IMR-90 (cell line): Measurements from ENCODE around the gene SHROOM1. TPM values are rescaled to one million over a fixed set of nuclear protein-coding genes. Genes with fewer than 3 reads are reported as not detected.

Experiments used
- ATAC-seq: fragments of 200-7000 bp; cut with Tn5 transposase; 2 replicates; pipeline ENCODE4 v1.9.1; 2020; ENCODE audit warnings: low read depth, mild to moderate bottlenecking, moderate library complexity
- BruUV-seq: library from RNA; stranded (reverse); fragments of 400-500 nt; replicated peaks from 2 replicates; lab custom pipeline; 2021; lab: Mats Ljungman, UMichigan
- CTCF ChIA-PET: fragments of 300-600 bp; formaldehyde crosslinking; extraction: SDS; loops from one replicate; lab custom pipeline; 2021; ENCODE audit warnings: antibody characterized with exemption; lab: Yijun Ruan, JAX
- POLR2A ChIA-PET: fragments of 300-600 bp; sonication (Branson Sonifier 250); formaldehyde crosslinking; loops from one replicate; lab custom pipeline; 2022; ENCODE audit warnings: antibody characterized with exemption; ENCODE audit not compliant: unreplicated experiment; lab: Charles Lee
- DNase-seq: peaks from one replicate; pipeline ENCODE4 v3.0.0; 2013
- H2AFZ ChIP-seq: replicated peaks from 2 replicates; pipeline ENCODE3; 2013; ENCODE audit warnings: low read length, mild to moderate bottlenecking; ENCODE audit not compliant: poor library complexity
- H2AK5ac ChIP-seq: 2 replicates; pipeline ENCODE4 v1.6.1; 2013; ENCODE audit warnings: low read depth, low read length, inconsistent platforms
- H2AK9ac ChIP-seq: replicated peaks from 2 replicates; pipeline ENCODE3; 2013; ENCODE audit warnings: mild to moderate bottlenecking, low read depth, low read length, moderate library complexity; ENCODE audit not compliant: poor library complexity
- H2BK120ac ChIP-seq: 2 replicates; pipeline ENCODE4 v1.6.1; 2013; ENCODE audit warnings: low read depth, low read length, inconsistent platforms
- H2BK15ac ChIP-seq: 3 replicates; pipeline ENCODE4 v1.6.1; 2013; ENCODE audit warnings: low read depth, low read length, inconsistent platforms
- H2BK20ac ChIP-seq: 2 replicates; pipeline ENCODE4 v1.6.1; 2013; ENCODE audit warnings: low read depth, mild to moderate bottlenecking, inconsistent platforms, low read length, moderate library complexity
- H2BK5ac ChIP-seq: 2 replicates; pipeline ENCODE4 v1.6.1; 2013; ENCODE audit warnings: mild to moderate bottlenecking, low read depth, low read length, inconsistent platforms; ENCODE audit not compliant: poor library complexity, severe bottlenecking
- H3K14ac ChIP-seq: replicated peaks from 2 replicates; pipeline ENCODE4 v1.6.1; 2013; ENCODE audit warnings: low read depth, low read length, inconsistent platforms
- H3K18ac ChIP-seq: 2 replicates; pipeline ENCODE4 v1.6.1; 2013; ENCODE audit warnings: low read depth, low read length, control low read depth
- H3K23ac ChIP-seq: 2 replicates; pipeline ENCODE4 v1.6.1; 2013; ENCODE audit warnings: low read depth, low read length, inconsistent platforms
- H3K27ac ChIP-seq: 2 replicates; pipeline ENCODE4 v1.5.1; 2013; ENCODE audit warnings: mild to moderate bottlenecking, control low read depth, low read length; ENCODE audit not compliant: insufficient read depth
- H3K27me3 ChIP-seq: 2 replicates; pipeline ENCODE4 v1.6.1; 2013; ENCODE audit warnings: low read length; ENCODE audit not compliant: control insufficient read depth, insufficient read depth
- H3K36me3 ChIP-seq: 2 replicates; pipeline ENCODE4 v1.6.1; 2013; ENCODE audit warnings: low read length, mixed read lengths; ENCODE audit not compliant: control insufficient read depth, insufficient read depth
- H3K4ac ChIP-seq: 2 replicates; pipeline ENCODE4 v1.6.1; 2013; ENCODE audit warnings: low read depth, low read length, inconsistent platforms
- H3K4me1 ChIP-seq: 2 replicates; pipeline ENCODE4 v1.6.1; 2013; ENCODE audit warnings: low read length, mixed read lengths; ENCODE audit not compliant: control insufficient read depth, insufficient read depth
- H3K4me2 ChIP-seq: 2 replicates; pipeline ENCODE4 v1.6.1; 2013; ENCODE audit warnings: low read depth, mild to moderate bottlenecking, control low read depth, low read length, moderate library complexity
- H3K4me3 ChIP-seq: 2 replicates; pipeline ENCODE4 v1.5.1; 2013; ENCODE audit warnings: low read depth, mild to moderate bottlenecking, control low read depth, low read length, moderate library complexity; ENCODE audit not compliant: insufficient read depth
- H3K56ac ChIP-seq: 2 replicates; pipeline ENCODE4 v1.6.1; 2013; ENCODE audit warnings: low read length, inconsistent platforms; ENCODE audit not compliant: insufficient read depth; ENCODE audit errors: extremely low read depth
- H3K79me1 ChIP-seq, 2 experiments: 2 replicates each; pipeline ENCODE4 v1.6.1; 2013; ENCODE audit warnings: low read length in 2 of 2, inconsistent platforms in 1 of 2, low read depth in 1 of 2
- H3K9ac ChIP-seq: 2 replicates; pipeline ENCODE4 v1.6.1; 2013; ENCODE audit warnings: low read depth, low read length, control low read depth
- H3K9me1 ChIP-seq: 2 replicates; pipeline ENCODE4 v1.6.1; 2013; ENCODE audit warnings: low read length, inconsistent platforms; ENCODE audit not compliant: insufficient read depth
- H3K9me3 ChIP-seq: 2 replicates; pipeline ENCODE4 v1.6.1; 2013; ENCODE audit warnings: low read length; ENCODE audit not compliant: control insufficient read depth, insufficient read depth
- H4K20me1 ChIP-seq: 2 replicates; pipeline ENCODE4 v1.6.1; 2013; ENCODE audit warnings: low read length, inconsistent platforms; ENCODE audit not compliant: insufficient read depth
- H4K5ac ChIP-seq: 2 replicates; pipeline ENCODE4 v1.6.1; 2013; ENCODE audit warnings: mild to moderate bottlenecking, low read depth, low read length, control low read depth
- H4K8ac ChIP-seq, 2 experiments: 2 replicates each; pipeline ENCODE4 v1.6.1; 2013; ENCODE audit warnings: low read depth in 2 of 2, low read length in 2 of 2, control low read depth in 1 of 2, inconsistent platforms in 1 of 2
- H4K91ac ChIP-seq: 2 replicates; pipeline ENCODE4 v1.6.1; 2013; ENCODE audit warnings: low read depth, low read length, inconsistent platforms; ENCODE audit not compliant: insufficient read depth
- BHLHE40 ChIP-seq: fragments of 150-350 bp; IDR thresholded peaks from 2 replicates; pipeline ENCODE4 v1.6.1; 2016; ENCODE audit warnings: mild to moderate bottlenecking, low read depth, low read length
- CEBPB ChIP-seq: IDR thresholded peaks from 2 replicates; pipeline ENCODE4 v1.6.1; 2012; ENCODE audit warnings: low read depth, low read length, improper control_type of control experiment
- CHD1 ChIP-seq: IDR thresholded peaks from 2 replicates; pipeline ENCODE4 v1.6.1; 2012; ENCODE audit warnings: low read depth, low read length, improper control_type of control experiment
- FOS ChIP-seq: fragments of 150-350 bp; IDR thresholded peaks from 2 replicates; pipeline ENCODE4 v1.6.1; 2016; ENCODE audit warnings: low read depth, low read length
- NFE2L2 ChIP-seq: fragments of 150-350 bp; IDR thresholded peaks from 2 replicates; pipeline ENCODE4 v1.6.1; 2016; ENCODE audit warnings: low read depth, mild to moderate bottlenecking, low read length
- POLR2A ChIP-seq: IDR thresholded peaks from 2 replicates; pipeline ENCODE4 v1.6.1; 2012; ENCODE audit warnings: mild to moderate bottlenecking, low read depth, low read length
- RCOR1 ChIP-seq: IDR thresholded peaks from 2 replicates; pipeline ENCODE4 v1.6.1; 2012; ENCODE audit warnings: mild to moderate bottlenecking, low read length, improper control_type of control experiment; ENCODE audit not compliant: insufficient replicate concordance
- RFX5 ChIP-seq: IDR thresholded peaks from 2 replicates; pipeline ENCODE4 v1.8.0; 2012; ENCODE audit warnings: low read depth, mild to moderate bottlenecking, low read length, moderate library complexity
- WGBS, 2 experiments: methylation state at CpG; one replicate each; pipeline versions ENCODE4 v1.1.5 to v1.1.7; 2013; ENCODE audit warnings: missing lambda C conversion rate in 2 of 2; ENCODE audit not compliant: insufficient read length in 1 of 2; ENCODE audit errors: extremely low coverage in 2 of 2; 5-methylcytosine and 5-hydroxymethylcytosine counted together
- dilution Hi-C: fragments of 300-500 bp; cut with HindIII; formaldehyde crosslinking; loops from one replicate; pipeline ENCODE4 v1.14.3; 2018; ENCODE audit warnings: low sequenced_read_pairs; ENCODE audit not compliant: unreplicated experiment
- in situ Hi-C: fragments of 300-500 bp; cut with MboI; formaldehyde crosslinking; loops from 3 replicates; pipeline ENCODE4 v1.14.3; 2019; ENCODE audit warnings: low sequenced_read_pairs, inconsistent platforms, mixed read lengths
- intact Hi-C: fragments of 100-400 bp; cut with micrococcal nuclease; formaldehyde crosslinking; loops from 2 replicates; pipeline ENCODE4 v1.10.0; 2022
- polyA plus RNA-seq, 3 experiments: library from polyadenylated mRNA; depleted of rRNA; stranded (reverse); fragments of >200 nt; gene quantifications; 2 replicates each; pipeline ENCODE4 v1.2.3, GENCODE V29; 2012; ENCODE audit warnings: low replicate concordance in 1 of 3
- total RNA-seq: library from RNA; depleted of rRNA; stranded (reverse); fragments of >200 nt; gene quantifications from 2 replicates; pipeline ENCODE4 v1.2.3, GENCODE V29; 2012

Gene SHROOM1
- total and polyA plus RNA-seq, 2 of the 4 experiments (the other 2 are of a cell fraction): 1.4 to 6.3 TPM

- ChIA-PET CTCF (no interaction called here), POLR2A (interaction anchor here (1.4 kb wide), 1 partner anchor 85 kb away, joined by 4 read pairs; the partner anchor contains the start of genes GDF9 and UQCRQ)
- Histone ChIP-seq H2BK20ac (peak overlapping the region; percentile 70), H3K56ac (peak overlapping the region; percentile 40; the same call in 1 of the 2 replicates), H3K18ac (peak overlapping the region; percentile 74), H2AK9ac (peak overlapping the region; percentile 20), H3K4me1 (peaks cover 15% of the 10 kb centered on the region), H3K9ac (peak overlapping the region; percentile 7; the same call in 1 of the 2 replicates), H3K36me3 (no peaks in the 10 kb centered on the region), H2BK5ac (peak overlapping the region; percentile 54), H3K14ac (peak overlapping the region; percentile 82), H3K23ac (peak overlapping the region; percentile 72), H3K27ac (peak overlapping the region; percentile 62; the same call in 1 of the 2 replicates), H3K27me3 (no peaks in the 10 kb centered on the region), H4K5ac (peak overlapping the region; percentile 95), H3K4me2 (peak overlapping the region; percentile 40; the same call in 1 of the 2 replicates), H3K4ac (peak overlapping the region; percentile 69), H3K9me1 (peaks cover 9% of the 10 kb centered on the region), H3K4me3 (no peak overlapping the region), H3K9me3 (no peaks in the 10 kb centered on the region), H2AFZ (peak overlapping the region; percentile 85), H2AK5ac (peak overlapping the region; percentile 73), H2BK15ac (peak overlapping the region; percentile 96), H4K91ac (peak overlapping the region; percentile 90), H2BK120ac (peak overlapping the region; percentile 85), H4K8ac (peak overlapping the region; percentile 89 to 93), H3K79me1 (peaks cover 0 to 10% of the 10 kb centered on the region in 2 experiments; a peak in 2 of 4 replicates), H4K20me1 (no peaks in the 10 kb centered on the region)
- WGBS, 2 experiments: no CpG with 5 or more reads among the region's 4 CpGs
- dilution Hi-C loops (no loop called here), in situ Hi-C loops (no loop called here), intact Hi-C loops (no loop called here)
- BruUV-seq: no TSS peak
- ATAC-seq (peak; percentile 60), DNase-seq (peak; percentile 74)
- TF ChIP-seq POLR2A (no peak), RFX5 (no peak), NFE2L2 (no peak), FOS (peak; percentile 58), BHLHE40 (peak; percentile 70), CEBPB (no peak), RCOR1 (no peak), CHD1 (no peak)
Measured at GRCh38 chr5:132782101-132782500, 48.3 kb downstream of the SHROOM1 start.
